SK-N-SH (cell line): ENCODE results near the gene SMURF1.

Experiments used
- CTCF ChIP-seq: fragments of 200-600 bp; sonication (generic); IDR thresholded peaks from 2 replicates; pipeline ENCODE4 v1.6.1; 2017; ENCODE audit warnings: antibody characterized with exemption, mild to moderate bottlenecking, moderate library complexity
- EP300 ChIP-seq, 2 experiments: IDR thresholded peaks; 2 replicates each; pipeline versions ENCODE4 v1.4.0 to v1.6.1; 2012; ENCODE audit warnings: borderline replicate concordance in 1 of 2, low read depth in 1 of 2, low read length in 1 of 2
- EZH2phosphoT487 ChIP-seq: fragments of 200-600 bp; sonication (generic); IDR thresholded peaks from 2 replicates; pipeline ENCODE4 v1.6.1; 2017; ENCODE audit warnings: low read depth, mixed run types, mild to moderate bottlenecking, antibody characterized with exemption, moderate library complexity, borderline replicate concordance
- MAX ChIP-seq: IDR thresholded peaks from 2 replicates; pipeline ENCODE4 v1.4.0; 2012; ENCODE audit warnings: low read depth
- POLR2AphosphoS5 ChIP-seq: IDR thresholded peaks from 2 replicates; pipeline ENCODE4 v1.6.1; 2012; ENCODE audit warnings: low read depth, low read length
- RCOR1 ChIP-seq: fragments of 150-350 bp; IDR thresholded peaks from 2 replicates; pipeline ENCODE4 v1.6.1; 2017; ENCODE audit warnings: antibody characterized with exemption, low read length
- REST ChIP-seq: IDR thresholded peaks from 2 replicates; pipeline ENCODE4 v1.6.1; 2012; ENCODE audit warnings: mild to moderate bottlenecking, low read depth, low read length, moderate library complexity
- RFX5 ChIP-seq: IDR thresholded peaks from 2 replicates; pipeline ENCODE4 v1.6.1; 2012; ENCODE audit warnings: mild to moderate bottlenecking, improper control_type of control experiment, low read length
- SMC3 ChIP-seq: IDR thresholded peaks from 2 replicates; pipeline ENCODE4 v1.6.1; 2012; ENCODE audit warnings: low read depth, low read length, improper control_type of control experiment
- TAF1 ChIP-seq: IDR thresholded peaks from 2 replicates; pipeline ENCODE4 v1.6.1; 2012; ENCODE audit warnings: low read depth, mild to moderate bottlenecking, low read length, moderate library complexity, borderline replicate concordance
- ZBTB33 ChIP-seq: IDR thresholded peaks from 2 replicates; pipeline ENCODE4 v1.4.0; 2012; ENCODE audit warnings: low read depth, borderline replicate concordance

GRCh38 chr7:99180067-99180650, 36.3 kb upstream of the SMURF1 start:
- no peak for TF ChIP-seq RCOR1
- no peak for TF ChIP-seq CTCF
- no peak for TF ChIP-seq EZH2phosphoT487
- no peak for TF ChIP-seq TAF1
- TF ChIP-seq ZBTB33, result no peak
- no peak for TF ChIP-seq MAX
- no peak for TF ChIP-seq REST
- TF ChIP-seq RFX5, result no peak
- no peak for TF ChIP-seq POLR2AphosphoS5
- no peak for TF ChIP-seq EP300 (IDR thresholded peaks at IDR 0.05; ENCODE audit: borderline replicate concordance in 1 of 2, low read depth in 1 of 2, low read length in 1 of 2)
- no peak for TF ChIP-seq SMC3
